ENCODE results near the gene ATP6V0D1.

ATP6V0D1 gene

GRCh38 chr16:67443265-67443664 lies 37.7 kb downstream of the ATP6V0D1 start:
- DNase-seq, result no peak

- DNase-seq, result no peak
Observed at GRCh38 chr16:67442581-67443255, 38.2 kb downstream of the ATP6V0D1 start.

DNA sequence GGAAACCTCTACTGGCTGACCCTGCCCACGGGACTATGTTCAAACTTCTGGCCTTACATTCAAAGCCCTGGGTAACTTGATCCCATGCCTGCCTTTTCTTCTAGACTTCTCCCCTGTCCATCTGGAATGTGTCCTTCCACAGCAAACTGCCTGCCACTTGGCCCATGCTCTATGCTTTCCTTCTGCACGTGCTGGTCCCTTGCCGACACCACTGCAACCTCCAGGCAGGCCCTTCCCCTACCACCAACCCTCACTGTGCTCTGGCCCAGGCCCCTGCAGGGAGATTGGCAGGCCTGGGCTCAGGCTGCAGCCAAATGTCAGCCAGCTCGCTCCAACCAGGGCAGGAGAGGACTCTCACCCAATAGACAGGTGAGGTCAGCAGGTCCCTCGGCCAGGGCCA lies 39.0 kb downstream of the ATP6V0D1 start:
- DNase-seq, result no peak

DNA sequence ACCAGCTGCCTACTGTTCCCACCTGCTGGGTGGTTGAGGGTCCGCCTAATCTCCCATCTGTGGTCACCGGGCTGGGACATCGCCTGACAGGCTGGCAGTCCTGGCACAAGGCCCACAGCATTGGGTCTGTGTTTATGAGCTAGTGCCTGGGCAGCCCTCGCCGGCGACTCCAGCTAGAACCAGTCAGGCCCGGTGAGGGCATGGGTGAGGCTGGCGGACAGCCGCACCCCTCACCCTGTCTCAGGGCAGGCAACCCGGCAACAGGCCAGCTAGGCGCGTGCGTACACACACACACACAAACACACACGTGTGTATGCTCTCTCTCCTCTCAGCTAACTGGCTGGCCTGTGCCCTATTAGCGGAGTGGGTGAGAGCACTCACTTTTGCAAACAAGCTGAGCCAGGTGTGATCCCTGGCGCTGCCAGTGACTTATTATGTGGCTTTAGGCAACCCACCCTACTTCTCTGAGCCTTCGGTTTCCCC lies 39.6 kb downstream of the ATP6V0D1 start:
- DNase-seq, result no peak

GRCh38 chr16:67438824-67439393 lies 42.0 kb downstream of the ATP6V0D1 start:
- no peak for DNase-seq

- no peak for DNase-seq
Observed at GRCh38 chr16:67438098-67438791, 42.7 kb downstream of the ATP6V0D1 start.

DNA sequence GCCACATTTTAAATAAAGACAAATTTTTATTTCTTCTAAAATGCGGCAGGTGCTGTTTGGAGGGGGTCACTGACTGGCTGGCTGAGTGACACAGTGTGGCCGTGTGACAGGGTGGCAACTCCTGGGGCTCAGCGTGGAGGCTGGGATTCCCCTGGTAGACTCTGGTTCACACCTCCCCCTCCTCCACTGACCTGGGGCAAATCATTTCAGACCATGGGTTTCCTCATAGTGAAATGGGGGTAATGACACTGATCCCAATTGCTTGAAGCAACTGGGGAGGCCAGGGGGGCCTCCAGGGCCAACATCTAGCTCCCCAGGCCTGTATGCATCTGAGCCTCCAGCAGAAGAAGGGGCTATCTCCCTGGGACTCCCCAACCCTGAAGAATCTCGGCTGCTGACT lies 43.4 kb downstream of the ATP6V0D1 start:
- no peak for DNase-seq

- DNase-seq, result no peak
Observed at GRCh38 chr16:67436640-67437193, 44.2 kb downstream of the ATP6V0D1 start.

DNA sequence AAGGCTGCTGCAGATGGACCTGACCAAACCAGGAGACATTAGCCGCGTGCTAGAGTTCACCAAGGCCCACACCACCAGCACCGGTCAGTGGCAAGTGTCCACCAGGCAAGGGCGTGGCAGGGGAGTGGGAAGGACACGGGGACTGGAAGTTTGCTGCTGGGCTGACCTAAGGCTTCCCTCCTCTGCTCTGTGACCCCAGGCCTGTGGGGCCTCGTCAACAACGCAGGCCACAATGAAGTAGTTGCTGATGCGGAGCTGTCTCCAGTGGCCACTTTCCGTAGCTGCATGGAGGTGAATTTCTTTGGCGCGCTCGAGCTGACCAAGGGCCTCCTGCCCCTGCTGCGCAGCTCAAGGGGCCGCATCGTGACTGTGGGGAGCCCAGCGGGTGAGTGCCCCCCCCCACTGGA lies 45.2 kb downstream of the ATP6V0D1 start:
- no peak for DNase-seq

DNA sequence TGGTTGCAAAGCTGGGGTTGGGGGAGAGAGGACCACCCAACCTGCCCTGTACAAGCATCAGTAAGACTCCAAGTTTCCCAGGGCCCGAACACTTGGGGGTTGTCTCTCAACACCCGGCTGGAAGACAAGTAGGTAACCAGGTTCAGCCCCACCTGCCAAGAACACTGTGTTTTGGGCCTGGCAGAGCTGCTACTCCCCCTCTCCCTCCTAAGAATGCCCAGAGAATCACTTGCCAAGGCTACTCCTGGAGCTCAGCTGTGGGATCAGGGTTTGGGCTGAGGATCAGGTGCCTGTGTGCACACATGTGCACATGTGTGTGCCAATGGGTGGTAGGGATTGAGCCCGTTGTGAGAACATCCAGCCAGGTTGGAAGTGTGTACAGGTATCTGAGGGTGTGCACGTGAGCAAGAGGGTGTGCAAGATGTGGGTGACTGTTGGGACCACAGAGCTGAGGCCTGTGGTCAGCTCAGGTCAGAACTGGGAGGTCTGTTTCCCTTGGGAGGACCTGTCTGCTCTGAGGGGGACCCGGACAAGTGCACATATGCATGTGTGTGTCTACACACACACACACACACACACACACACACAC lies 47.7 kb downstream of the ATP6V0D1 start:
- no peak for DNase-seq

DNA sequence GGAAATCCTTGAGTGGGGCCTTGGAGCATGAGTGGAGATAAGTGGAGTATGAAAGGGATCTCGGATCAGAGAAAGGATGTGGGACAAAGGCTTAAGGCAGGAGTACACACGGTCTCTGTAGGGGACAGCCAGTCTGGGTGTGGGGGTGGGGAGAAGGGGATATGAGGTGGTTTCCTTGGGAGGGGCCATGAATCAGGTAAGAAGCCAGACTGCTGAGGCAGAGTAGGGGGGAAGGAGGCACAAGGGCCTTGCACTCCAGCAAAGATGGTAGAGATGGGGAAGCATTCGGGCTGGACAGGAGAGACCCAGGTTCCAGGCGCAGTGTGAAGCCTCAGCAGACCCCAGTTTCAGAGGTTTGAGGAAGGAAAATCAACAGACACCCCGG lies 48.5 kb downstream of the ATP6V0D1 start:
- DNase-seq, result no peak

DNA sequence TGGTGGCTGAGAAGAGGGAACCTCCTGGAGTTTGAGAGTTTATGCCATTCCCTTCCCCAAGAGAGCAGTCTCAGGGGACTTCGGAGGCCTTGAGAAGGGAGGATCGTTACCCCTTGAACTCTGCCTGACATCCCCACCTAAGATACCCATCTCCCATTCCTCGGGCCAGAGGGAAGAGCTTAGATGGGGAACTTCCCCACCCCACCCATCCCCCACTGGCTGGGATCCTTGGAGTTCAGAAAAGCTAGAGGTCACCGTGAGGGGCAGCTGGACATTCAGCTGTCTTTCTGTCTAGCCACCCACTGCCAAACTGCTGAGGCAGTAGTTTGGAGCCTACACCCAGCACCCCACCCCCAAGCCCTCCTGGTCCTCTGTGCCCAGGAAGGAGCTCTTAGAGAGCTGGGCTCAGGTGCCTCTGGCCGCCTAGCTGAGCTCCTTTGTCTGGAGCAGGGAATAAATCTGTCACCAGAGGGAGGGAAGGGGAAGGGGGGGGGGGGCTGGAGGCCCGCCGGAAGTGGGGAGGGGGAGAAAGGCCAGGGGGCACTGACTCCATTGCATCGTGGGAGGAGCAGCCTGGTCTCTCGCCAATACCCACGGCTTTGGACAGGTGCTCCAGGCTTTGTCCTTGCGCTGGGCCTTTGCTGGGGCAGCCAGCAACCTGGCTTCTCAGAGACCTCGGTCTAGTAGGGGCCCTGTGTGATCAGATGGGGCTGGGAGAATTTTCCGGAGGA lies 49.0 kb downstream of the ATP6V0D1 start:
- no peak for DNase-seq

DNA sequence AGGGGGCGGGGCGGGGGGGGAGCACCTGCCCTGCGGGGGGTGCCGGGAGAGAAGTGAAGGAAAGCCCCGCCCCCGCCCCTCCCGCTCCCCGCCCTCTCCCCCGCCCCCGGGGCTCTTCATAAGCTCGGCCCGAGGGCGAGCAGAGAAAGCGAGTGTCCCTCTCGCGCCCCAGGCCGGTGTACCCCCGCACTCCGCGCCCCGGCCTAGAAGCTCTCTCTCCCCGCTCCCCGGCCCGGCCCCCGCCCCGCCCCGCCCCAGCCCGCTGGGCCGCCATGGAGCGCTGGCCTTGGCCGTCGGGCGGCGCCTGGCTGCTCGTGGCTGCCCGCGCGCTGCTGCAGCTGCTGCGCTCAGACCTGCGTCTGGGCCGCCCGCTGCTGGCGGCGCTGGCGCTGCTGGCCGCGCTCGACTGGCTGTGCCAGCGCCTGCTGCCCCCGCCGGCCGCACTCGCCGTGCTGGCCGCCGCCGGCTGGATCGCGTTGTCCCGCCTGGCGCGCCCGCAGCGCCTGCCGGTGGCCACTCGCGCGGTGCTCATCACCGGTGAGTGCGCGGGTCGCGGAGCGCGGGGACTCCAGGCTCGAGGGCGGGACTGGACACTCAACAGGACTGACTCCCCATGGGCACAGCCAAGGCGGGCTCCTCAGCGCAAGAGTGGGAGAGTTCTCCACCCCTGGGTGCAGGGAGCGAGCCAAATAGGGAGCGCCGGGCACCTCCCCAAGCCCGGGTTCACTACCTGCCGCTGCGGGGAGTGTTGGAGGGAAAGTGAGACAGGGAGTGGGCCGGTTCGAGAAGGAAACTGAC lies 49.8 kb downstream of the ATP6V0D1 start, which contains the start of gene HSD11B2:
TSS of gene HSD11B2 (plus strand) at position 145 of the 798 bp plus-strand sequence. CDS start at position 273, 128 bp downstream.
- peak; percentile 60 for DNase-seq

DNA sequence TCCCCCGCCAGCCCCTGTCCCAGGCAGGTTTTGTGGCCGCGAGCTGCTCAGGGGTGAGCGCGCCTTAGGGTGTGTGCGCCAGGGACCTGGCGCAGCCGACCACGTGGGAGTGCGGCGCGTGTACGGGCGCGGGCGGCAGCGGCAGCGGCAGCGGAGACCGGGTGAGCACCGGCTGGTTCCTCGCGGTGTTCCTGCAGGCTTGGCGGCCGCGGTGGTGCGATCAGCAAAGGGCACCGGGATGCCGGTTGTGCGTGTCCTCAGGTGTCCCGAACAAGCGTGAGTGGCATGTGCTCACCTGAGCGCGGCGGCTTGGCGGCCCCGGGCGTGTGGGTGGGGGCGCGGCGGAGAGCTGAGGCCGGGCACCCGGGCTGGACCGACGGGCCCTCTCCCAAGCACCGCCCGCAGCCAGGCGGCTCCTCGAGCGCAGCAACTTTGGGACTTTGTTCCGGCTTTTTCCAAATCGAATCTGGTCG lies 50.4 kb downstream of the ATP6V0D1 start:
- peak; percentile 16 for DNase-seq

- no peak for DNase-seq
Observed at GRCh38 chr16:67429799-67430503, 51.0 kb downstream of the ATP6V0D1 start.

- no peak for DNase-seq
Observed at GRCh38 chr16:67429053-67429798, 51.7 kb downstream of the ATP6V0D1 start.

- peak; percentile 69 for DNase-seq
Observed at GRCh38 chr16:67428146-67428731, 52.7 kb downstream of the ATP6V0D1 start.

- DNase-seq, result no peak
Observed at GRCh38 chr16:67426950-67427349, 54.0 kb downstream of the ATP6V0D1 start.

GRCh38 chr16:67426022-67426421 lies 54.9 kb downstream of the ATP6V0D1 start:
- no peak for DNase-seq

DNA sequence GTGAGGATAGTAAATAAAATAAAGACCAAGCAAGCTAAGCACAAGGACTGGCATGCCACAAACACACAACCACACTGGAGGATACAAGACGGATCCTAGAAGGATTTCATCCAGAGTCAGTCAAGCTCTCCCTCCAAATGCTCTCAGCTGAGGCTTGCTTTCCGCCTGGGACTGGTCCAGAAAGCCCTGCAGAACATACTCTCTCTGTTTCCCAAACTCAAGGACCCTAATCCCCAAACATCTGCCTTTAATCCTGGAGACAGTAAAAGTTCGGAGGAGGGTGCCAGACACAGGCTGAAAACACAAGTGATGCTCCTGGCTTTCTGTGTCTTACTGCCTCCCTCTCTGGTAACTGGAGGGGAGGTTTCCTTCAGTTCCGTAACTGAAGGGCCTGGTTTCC lies 55.4 kb downstream of the ATP6V0D1 start:
- DNase-seq, result no peak

Data from suppressor macrophage treated with lipopolysaccharide for 4 hours (primary cell).